HG03558 (cell line): Measurements from ENCODE around the gene ESRRA.
A peak's percentile ranks its signal among the peaks of the same experiment; 100 is the strongest.
"Not testable (repeated sequence)": the region's sequence is repeated elsewhere in the genome, so short reads cannot be mapped to it uniquely, and the experiment has no call there.

ENCODE experiments used
- ATAC-seq: cut with Tn5 transposase; IDR thresholded peaks from one replicate; pipeline ENCODE4 v1.9.1; 2021; ENCODE audit warnings: moderate number of reproducible peaks; ENCODE audit not compliant: unreplicated experiment; ENCODE audit errors: extremely low read depth

Gene ESRRA

DNA sequence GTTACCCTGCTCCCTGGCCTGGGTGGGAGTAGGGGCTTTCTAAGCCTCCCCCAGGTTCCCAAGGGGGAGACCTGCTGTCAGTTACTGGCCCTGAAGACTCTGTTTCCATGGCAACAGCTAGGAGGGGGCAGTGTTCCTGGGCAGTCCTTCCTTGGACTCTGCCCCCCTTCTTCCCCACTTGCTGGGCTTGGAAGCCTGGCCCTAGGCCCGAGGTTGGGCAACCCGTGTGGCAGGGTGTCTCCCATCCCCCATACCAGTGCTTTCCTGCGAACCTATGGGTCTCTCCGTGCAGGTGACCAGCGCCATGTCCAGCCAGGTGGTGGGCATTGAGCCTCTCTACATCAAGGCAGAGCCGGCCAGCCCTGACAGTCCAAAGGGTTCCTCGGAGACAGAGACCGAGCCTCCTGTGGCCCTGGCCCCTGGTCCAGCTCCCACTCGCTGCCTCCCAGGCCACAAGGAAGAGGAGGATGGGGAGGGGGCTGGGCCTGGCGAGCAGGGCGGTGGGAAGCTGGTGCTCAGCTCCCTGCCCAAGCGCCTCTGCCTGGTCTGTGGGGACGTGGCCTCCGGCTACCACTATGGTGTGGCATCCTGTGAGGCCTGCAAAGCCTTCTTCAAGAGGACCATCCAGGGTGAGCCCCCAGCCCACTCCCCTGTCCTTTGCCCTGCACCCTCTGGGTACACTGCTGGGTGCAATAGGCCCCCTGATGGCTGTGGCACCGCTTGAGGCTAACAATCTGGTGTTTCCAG is 1.7 kb downstream of the ESRRA start:
- no peak for ATAC-seq

DNA sequence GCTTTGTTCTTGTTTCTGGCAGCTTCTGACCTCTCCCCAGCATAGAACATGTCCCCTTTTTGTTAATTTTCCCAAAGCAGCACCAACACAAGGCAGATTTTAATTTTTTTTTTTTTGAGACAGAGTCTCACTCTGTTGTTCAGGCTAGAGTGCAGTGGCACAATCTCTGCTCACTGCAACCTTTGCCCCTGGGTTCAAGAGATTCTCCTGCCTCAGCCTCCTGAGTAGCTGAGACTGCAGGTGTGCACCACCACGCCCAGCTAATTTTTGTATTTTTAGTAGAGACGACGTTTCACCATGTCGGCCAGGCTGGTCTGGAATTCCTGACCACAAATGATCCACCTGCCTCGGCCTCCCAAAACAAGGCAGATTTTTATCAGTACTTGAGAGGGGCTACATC is 2.5 kb downstream of the ESRRA start:
- not testable (repeated sequence) for ATAC-seq

DNA sequence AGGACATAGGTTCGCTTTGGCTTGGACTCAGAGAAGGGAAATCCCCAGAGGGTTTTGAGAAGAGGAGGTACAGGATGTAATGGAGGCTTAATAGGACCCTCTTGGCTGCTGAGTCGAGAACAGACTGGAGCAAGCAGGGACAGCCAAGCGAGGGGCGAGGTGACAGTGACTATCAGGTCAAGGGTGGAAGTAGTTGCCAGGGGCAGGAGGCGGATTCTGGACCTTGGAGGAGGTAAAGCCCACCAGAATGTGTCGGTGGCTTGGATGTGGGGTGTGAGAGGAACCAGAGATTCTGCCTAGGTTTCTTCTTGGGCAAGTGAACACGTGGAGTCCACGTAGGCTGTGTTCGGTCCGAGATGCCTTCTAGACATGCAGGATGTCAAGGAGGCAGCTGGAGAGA is 7.6 kb downstream of the ESRRA start:
- no peak for ATAC-seq

DNA sequence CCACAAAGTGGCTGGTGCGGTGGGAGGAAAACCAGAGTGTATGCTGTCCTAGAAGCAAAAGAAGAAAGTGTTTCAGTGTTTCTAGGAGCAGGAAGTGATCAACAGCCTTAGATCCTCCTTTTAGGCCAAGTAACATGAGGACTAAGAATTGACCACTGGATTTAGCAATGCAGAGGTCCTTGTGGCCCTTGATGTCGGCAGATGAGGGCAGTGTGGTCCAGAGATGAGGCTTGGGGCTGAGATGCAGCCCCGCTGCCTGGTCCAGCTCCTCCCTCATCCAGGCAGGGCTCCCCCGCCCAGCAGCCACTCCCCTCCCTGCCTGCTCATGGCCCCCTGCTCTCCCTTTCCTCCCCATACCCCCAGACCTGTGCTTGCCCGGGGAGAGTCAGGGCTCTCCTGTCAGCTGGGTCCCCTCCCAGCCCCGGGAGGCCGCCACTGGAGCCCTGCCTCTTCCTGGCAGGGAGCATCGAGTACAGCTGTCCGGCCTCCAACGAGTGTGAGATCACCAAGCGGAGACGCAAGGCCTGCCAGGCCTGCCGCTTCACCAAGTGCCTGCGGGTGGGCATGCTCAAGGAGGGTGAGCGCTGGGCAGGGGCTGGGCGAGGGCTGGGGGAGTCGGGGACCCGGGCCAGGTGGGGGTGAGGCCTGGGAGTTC is 8.3 kb downstream of the ESRRA start:
- ATAC-seq = no peak

DNA sequence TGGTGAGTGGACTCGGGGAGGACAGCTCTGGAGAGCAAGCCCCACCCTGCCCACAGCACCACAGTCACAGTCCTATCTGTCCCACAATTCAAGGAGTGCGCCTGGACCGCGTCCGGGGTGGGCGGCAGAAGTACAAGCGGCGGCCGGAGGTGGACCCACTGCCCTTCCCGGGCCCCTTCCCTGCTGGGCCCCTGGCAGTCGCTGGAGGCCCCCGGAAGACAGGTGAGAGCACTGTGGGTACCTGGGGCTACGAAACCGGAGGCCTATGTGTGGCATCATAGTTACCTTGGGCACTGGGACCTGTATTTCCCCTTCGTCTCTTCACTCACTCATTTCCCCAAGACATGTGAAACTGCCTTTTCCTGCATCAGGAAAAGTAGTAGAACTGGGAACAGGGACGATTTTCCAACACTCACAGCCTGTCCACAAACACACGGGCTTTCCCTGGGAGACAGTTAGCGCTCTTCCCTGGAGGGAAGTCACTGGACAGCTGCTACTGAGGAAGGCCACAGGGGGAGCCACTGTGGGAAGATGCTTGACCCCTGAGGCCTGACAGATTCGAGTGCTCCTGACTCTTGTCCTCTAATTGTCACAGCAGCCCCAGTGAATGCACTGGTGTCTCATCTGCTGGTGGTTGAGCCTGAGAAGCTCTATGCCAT is 9.0 kb downstream of the ESRRA start:
- no peak for ATAC-seq

DNA sequence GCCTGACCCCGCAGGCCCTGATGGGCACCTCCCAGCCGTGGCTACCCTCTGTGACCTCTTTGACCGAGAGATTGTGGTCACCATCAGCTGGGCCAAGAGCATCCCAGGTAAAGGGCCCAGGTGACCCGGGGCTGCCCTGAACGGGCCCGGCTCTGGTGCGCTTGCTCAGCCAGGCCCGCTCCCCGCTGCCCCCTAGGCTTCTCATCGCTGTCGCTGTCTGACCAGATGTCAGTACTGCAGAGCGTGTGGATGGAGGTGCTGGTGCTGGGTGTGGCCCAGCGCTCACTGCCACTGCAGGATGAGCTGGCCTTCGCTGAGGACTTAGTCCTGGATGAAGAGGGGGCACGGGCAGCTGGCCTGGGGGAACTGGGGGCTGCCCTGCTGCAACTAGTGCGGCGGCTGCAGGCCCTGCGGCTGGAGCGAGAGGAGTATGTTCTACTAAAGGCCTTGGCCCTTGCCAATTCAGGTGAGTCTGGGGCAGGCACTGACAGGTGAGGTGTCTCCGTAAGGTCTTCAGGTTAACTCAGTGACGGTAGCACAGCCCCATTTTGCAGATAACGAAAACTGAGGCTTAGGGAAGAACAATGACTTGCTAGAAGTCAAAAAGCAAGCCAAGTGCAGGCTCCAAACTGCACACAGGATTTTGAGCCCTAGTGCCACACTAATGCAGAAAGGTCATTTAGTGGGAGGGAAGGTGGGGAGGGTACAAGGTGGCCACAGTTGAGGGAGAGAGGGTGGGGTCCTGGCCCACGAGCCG is 9.7 kb downstream of the ESRRA start:
- no peak for ATAC-seq

DNA sequence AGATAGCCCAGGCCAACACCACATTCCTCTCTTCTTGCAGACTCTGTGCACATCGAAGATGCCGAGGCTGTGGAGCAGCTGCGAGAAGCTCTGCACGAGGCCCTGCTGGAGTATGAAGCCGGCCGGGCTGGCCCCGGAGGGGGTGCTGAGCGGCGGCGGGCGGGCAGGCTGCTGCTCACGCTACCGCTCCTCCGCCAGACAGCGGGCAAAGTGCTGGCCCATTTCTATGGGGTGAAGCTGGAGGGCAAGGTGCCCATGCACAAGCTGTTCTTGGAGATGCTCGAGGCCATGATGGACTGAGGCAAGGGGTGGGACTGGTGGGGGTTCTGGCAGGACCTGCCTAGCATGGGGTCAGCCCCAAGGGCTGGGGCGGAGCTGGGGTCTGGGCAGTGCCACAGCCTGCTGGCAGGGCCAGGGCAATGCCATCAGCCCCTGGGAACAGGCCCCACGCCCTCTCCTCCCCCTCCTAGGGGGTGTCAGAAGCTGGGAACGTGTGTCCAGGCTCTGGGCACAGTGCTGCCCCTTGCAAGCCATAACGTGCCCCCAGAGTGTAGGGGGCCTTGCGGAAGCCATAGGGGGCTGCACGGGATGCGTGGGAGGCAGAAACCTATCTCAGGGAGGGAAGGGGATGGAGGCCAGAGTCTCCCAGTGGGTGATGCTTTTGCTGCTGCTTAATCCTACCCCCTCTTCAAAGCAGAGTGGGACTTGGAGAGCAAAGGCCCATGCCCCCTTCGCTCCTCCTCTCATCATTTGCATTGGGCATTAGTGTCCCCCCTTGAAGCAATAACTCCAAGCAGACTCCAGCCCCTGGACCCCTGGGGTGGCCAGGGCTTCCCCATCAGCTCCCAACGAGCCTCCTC is 10.6 kb downstream of the ESRRA start:
- not testable (repeated sequence) for ATAC-seq

DNA sequence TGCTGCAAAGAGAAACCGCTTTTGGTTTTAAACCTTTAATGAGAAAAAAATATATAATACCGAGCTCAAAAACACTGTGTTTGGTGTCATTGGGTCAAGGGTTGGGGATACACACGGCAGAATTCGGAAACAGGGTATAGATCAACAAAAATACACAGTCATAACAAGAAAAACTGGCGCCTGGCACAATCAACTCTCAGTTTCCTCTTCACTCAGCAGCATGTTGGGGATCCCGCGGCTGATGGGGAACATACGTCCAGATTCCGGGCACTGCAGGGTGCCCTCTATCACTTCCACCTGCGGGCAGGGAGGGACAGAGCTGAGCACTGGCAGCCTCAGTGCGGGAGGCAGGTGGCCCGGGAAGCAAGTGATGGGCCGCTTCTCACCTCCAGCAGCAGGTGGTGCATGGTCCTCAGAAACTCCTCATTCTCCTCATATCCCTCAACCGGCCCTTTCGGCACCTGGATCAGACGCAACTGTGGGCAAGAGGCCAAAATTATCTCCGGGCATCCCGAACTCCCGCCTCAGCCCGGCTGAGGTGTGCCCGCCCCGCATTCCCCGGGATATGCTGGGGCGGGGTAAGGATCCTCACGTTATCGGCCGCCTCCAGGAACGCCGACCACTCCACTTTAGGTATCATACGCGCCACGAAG is 11.5 kb downstream of the ESRRA start:
- ATAC-seq = no peak

DNA sequence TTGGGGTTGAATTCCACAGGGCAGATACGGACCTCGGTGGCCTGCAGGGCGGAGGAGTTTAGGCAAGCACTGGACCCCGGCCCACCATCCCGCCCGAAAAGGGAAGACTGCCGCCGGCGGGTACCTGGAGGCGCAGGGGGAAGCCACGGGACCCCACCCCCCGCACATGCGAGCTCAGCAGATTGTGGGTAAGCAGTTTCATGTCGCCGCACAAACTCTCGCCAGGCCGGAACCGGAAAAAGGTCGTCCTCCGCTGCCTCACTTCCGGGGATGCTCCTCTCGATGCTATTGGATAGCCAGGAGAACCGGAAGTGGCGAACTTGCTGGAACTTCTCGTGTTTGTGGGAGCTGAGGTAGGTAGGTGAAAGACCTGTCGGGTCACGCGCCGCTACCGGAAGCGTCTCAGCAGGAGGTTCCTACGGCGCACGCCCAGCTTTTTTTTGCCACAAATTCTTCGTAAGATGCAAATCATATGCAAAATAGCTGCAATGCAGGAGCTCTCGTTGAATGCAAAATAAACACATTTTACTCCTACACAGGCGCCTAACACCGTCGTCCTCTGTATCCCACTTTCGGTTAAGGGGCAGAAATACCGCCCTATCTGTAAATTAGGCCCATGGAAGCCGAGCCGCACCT is 12.1 kb downstream of the ESRRA start, which contains the start of gene TRMT112:
TRMT112 (minus strand) TSS at position 235 of the 636 bp plus-strand sequence; CDS start at position 202, 33 bp downstream.
- ATAC-seq = peak; percentile 24

DNA sequence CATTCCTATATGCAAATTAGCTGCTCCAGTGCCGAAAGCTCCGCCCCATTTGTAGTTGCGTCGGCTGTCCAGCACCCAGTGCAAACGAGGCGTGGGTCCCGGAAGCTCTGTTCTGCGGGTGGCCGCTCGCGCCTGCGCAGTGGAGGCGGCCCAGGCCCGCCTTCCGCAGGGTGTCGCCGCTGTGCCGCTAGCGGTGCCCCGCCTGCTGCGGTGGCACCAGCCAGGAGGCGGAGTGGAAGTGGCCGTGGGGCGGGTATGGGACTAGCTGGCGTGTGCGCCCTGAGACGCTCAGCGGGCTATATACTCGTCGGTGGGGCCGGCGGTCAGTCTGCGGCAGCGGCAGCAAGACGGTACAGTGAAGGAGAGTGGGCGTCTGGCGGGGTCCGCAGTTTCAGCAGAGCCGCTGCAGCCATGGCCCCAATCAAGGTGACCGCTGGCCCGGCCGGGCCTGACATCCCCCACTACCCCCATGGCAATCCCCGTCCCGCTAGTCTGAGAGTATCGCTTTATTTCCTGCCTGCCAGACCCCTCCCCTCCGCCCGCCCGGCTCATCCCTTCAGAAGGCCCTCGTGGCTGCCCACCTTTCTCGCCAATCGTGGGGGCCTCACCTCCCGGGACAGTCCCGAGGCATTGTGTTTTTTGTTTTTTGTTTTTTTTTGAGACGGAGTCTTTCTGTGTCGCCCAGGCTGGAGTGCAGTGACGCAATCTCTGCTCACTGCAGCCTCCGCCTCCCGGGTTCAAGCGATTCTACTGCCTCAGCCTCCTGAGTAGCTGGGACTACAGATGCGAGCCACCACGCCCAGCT is 12.8 kb downstream of the ESRRA start, which contains the start of gene PRDX5:
PRDX5 (plus strand) TSS at position 161 of the 805 bp plus-strand sequence; CDS start at position 256, 95 bp downstream.
- ATAC-seq = peak; percentile 56

DNA sequence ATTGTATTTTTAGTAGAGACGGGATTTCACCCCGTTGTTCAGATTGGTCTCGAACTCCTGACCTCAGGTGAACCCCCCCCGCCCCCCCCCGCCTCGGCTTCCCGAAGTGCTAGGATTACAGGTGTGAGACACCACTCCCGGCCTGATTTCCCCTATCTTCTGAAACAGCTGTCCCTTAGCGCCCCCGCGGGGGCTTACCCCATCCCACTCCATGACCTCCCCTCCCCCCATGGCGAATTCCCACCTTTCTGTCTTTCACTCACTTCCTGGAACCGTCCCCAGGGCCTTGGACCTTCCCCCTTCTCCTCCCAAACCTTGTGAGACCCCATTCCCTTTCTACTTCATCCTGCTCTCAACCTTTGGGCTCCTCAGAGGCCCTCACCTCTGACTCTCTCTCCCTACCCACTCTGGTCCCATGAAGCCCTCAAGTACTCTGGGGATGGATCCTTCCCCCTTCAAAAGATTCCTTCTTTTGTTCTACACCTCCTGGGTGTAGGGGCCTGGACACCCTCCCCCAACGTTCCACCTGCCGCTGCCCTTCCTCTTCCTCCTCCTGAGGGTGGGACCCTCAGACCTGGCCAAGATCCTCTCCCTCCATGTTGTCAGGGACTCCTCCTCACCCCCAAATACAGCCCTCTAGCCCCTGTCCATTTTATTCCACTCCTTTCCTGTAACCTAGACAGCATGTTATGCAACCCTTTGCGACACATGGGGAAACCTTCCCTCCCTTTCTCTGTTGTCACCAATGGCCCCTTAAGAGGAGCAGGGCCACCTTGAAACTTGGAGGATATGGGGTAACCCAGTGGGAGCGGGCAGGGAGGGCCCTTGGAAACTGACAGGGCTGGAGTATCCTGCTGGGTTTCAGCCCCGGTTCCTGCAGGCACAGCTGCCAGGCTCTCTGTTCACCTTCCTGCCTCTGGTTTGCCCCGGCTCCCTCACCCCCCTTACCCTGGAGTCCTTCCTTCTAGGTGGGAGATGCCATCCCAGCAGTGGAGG is 13.7 kb downstream of the ESRRA start:
- ATAC-seq = no peak

DNA sequence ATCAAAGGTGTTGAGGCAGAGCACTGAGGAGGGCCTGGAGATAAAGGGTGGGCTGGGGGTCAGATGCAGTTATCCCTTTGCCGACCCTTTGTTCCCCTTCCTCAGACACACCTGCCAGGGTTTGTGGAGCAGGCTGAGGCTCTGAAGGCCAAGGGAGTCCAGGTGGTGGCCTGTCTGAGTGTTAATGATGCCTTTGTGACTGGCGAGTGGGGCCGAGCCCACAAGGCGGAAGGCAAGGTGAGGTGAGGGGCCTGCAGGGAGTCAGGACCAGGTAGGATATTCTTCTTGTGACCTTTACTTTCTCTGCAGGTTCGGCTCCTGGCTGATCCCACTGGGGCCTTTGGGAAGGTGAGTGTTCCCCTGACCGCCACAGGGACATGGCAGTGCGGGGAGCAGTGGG is 15.2 kb downstream of the ESRRA start:
- no peak for ATAC-seq

DNA sequence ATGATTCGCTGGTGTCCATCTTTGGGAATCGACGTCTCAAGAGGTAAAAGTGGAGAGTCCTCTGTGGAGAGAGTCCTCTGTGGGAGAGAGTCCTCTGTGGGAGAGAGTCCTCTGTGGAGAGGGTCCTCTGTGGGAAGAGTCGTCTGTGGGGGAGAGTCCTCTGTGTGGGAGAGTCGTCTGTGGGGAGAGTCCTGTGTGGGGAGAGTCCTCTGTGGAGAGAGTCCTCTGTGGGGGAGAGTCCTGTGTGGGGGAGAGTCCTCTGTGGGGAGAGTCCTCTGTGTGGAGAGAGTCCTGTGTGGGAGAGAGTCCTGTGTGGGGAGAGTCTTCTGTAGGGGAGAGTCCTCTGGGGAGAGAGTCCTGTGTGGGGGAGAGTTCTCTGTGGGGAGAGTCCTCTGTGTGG is 15.7 kb downstream of the ESRRA start:
- ATAC-seq = no peak

DNA sequence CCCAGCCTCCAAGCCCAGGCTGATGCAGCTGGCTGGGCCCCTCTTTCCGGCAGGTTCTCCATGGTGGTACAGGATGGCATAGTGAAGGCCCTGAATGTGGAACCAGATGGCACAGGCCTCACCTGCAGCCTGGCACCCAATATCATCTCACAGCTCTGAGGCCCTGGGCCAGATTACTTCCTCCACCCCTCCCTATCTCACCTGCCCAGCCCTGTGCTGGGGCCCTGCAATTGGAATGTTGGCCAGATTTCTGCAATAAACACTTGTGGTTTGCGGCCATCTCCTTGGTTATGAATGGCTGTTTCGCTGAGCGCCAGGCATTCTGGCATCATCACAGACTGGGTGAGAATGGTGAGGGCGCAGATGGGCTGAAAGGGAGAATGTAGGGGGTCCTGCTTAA is 16.2 kb downstream of the ESRRA start:
- no peak for ATAC-seq

DNA sequence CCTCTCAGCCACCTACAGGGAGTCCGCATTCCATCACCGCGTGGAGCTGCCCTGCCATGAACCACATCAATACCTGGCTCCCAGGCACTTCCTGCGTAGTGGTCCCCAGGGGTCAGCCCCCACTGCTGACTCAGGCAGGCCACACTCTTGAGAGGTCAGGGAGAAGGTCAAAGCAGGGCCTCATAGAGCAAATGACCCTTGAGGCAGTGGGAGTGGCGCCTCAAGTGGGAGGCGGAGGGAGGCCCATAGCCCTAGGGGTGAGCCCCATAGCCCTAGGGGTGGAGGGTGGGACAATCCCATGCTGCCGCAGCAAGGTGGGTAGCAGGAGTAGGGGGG is 17.6 kb downstream of the ESRRA start:
- ATAC-seq = no peak

DNA sequence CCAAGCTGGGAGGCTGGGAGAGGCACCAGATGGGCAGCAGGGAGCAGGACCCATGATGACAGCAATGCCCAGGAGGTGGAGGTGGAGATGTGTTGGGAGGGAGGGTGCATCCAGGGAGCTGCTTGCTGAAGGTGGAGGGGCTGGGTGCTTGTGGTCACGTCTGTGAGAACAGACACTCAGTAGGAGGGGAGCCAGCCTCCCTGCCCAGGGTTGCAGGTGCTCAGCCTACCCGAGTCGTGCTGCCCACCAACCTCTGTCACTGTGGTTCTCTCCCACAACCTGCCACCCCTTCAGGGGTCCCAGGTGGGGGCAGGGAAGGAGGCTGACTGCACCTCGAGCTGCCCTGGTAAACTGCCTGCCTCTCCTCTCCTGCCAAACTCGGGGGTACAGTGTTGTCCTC is 18.0 kb downstream of the ESRRA start:
- no peak for ATAC-seq

DNA sequence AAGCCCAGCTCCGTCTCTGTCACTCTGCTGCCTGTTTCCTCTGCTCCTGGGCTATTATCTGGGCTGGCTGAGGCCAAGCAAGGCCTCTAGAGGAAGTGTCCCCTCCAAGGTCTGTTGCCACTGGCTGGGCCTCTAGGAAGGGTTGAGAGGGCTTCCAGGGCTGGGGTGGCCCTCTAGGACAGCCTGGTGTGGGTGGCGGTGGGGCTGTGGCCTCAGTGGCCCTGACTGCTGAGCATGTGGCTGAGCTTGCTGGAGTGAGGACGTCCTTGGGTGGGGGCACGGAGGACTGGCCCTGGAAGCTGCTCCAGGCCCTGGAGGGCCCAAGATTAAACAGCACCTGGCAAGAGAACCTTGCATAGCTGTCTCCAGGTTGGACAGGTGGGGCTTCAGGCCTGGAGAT is 18.7 kb downstream of the ESRRA start:
- ATAC-seq = not testable (repeated sequence)
